Breast epithelium (tissue), 4 donors: ENCODE results near the gene UBR3. TPM values are rescaled to one million over a fixed set of nuclear protein-coding genes. Genes with fewer than 3 reads are reported as not detected.

Source experiments
- DNase-seq, 2 donors: peaks; one replicate each; pipeline ENCODE4 v3.0.0-alpha.2; 2019; ENCODE audit warnings: low spot score in 2 of 2
- H3K27ac ChIP-seq, 2 donors: fragments of 200-600 bp; sonication (generic) in 1 of 2; one replicate each; pipeline ENCODE4 v1.5.1; 2016 to 2019; ENCODE audit warnings: mild to moderate bottlenecking in 1 of 2
- H3K27me3 ChIP-seq, 2 donors: fragments of 200-600 bp; sonication (generic) in 1 of 2; one replicate each; pipeline versions ENCODE4 v1.5.1 to v1.6.0; 2017 to 2019; ENCODE audit warnings: control low read depth in 1 of 2, mild to moderate bottlenecking in 1 of 2
- H3K36me3 ChIP-seq: fragments of 200-600 bp; one replicate; pipeline ENCODE4 v1.5.1; 2019
- H3K4me1 ChIP-seq, 2 donors: fragments of 200-600 bp; sonication (generic); one replicate each; pipeline ENCODE4 v1.5.1; 2016 to 2019; ENCODE audit warnings: control low read depth in 1 of 2
- H3K4me3 ChIP-seq, 3 donors: fragments of 200-600 bp; sonication (generic); 1 replicate in 2 of 3; 2 replicates in 1 of 3; pipeline ENCODE4 v1.5.1; 2016 to 2019; ENCODE audit warnings: mild to moderate bottlenecking in 3 of 3, moderate library complexity in 2 of 3
- H3K9me3 ChIP-seq, 2 donors: fragments of 200-600 bp; sonication (generic) in 1 of 2; one replicate each; pipeline ENCODE4 v1.5.1; 2016 to 2019; ENCODE audit warnings: control low read depth in 1 of 2
- CTCF ChIP-seq, 3 donors: fragments of 450-650 bp; IDR thresholded peaks; one replicate each; pipeline ENCODE4 v1.5.1; 2016 to 2017; ENCODE audit warnings: antibody characterized with exemption in 3 of 3, mild to moderate bottlenecking in 3 of 3, moderate library complexity in 3 of 3
- POLR2A ChIP-seq: fragments of 450-650 bp; IDR thresholded peaks from one replicate; pipeline ENCODE4 v1.6.1; 2016; ENCODE audit warnings: antibody characterized with exemption, mild to moderate bottlenecking, moderate library complexity
- POLR2AphosphoS5 ChIP-seq, 3 donors: sonication (generic); formaldehyde crosslinking; IDR thresholded peaks; one replicate each; pipeline ENCODE4 v1.6.1; 2017; ENCODE audit warnings: antibody characterized with exemption in 3 of 3
- intact Hi-C: fragments of 100-400 bp; cut with DNase I; formaldehyde crosslinking; loops from one replicate; pipeline ENCODE4 v1.15.1; 2023; ENCODE audit warnings: low total_unique reads
- total RNA-seq, 3 donors: library from RNA; depleted of rRNA; stranded (reverse); fragments of >200 nt; gene quantifications; one replicate each; pipeline ENCODE4 v1.1.0, GENCODE V29; 2016

UBR3 gene
- total RNA-seq, 3 donors from 2014 or later, result 75.7 to 110 (median 108) TPM

DNA sequence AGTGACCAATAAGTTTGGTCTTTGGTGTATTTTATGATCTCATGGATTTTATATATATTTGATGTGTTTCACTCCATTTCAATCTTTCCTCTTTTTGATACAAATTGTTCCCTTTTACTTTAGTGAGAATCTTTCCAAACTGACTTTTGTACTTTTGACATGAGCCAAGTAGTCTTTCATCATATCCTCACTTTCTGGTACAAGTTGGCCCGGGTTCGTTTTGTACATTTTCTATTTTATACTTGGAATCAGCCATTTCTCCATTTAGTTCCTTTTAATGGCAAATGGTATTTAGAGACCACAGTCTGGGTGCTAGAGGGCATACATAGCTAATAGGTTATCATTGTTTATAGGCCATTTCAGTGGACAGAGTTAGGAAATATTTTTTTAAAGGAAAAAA is 202.8 kb downstream of the UBR3 start:
- H3K4me3 ChIP-seq, result no peak overlapping the region
- no peaks in the 10 kb centered on the region for H3K4me1 ChIP-seq
- no peak for DNase-seq
- no peaks in the 10 kb centered on the region for H3K36me3 ChIP-seq
- intact Hi-C loops, result no loop called here
- no peak overlapping the region for H3K27ac ChIP-seq
- TF ChIP-seq CTCF (IDR thresholded peaks at IDR 0.05), result no peak
- TF ChIP-seq POLR2A, result no peak
- no peak for TF ChIP-seq POLR2AphosphoS5 (IDR thresholded peaks at IDR 0.05)
- H3K9me3 ChIP-seq, result no peaks in the 10 kb centered on the region
- H3K27me3 ChIP-seq, result no peaks in the 10 kb centered on the region

GRCh38 chr2:170031288-170031687 is 204.0 kb downstream of the UBR3 start:
- DNase-seq, result no peak
- Histone ChIP-seq H3K4me1 (no peaks in the 10 kb centered on the region), H3K4me3 (no peak overlapping the region), H3K27me3 (no peaks in the 10 kb centered on the region), H3K9me3 (no peaks in the 10 kb centered on the region), H3K27ac (no peak overlapping the region), H3K36me3 (no peaks in the 10 kb centered on the region)
- TF ChIP-seq CTCF (IDR thresholded peaks at IDR 0.05) (no peak), POLR2A (no peak), POLR2AphosphoS5 (IDR thresholded peaks at IDR 0.05) (no peak)
- intact Hi-C loops, result no loop called here

GRCh38 chr2:170034596-170034995 is 207.3 kb downstream of the UBR3 start:
- H3K27me3 ChIP-seq, result no peaks in the 10 kb centered on the region
- DNase-seq, result no peak
- intact Hi-C loops, result no loop called here
- no peaks in the 10 kb centered on the region for H3K4me1 ChIP-seq
- H3K27ac ChIP-seq, result no peak overlapping the region
- no peaks in the 10 kb centered on the region for H3K36me3 ChIP-seq
- H3K9me3 ChIP-seq, result no peaks in the 10 kb centered on the region
- TF ChIP-seq CTCF (IDR thresholded peaks at IDR 0.05) (no peak), POLR2A (no peak), POLR2AphosphoS5 (IDR thresholded peaks at IDR 0.05) (no peak)
- no peak overlapping the region for H3K4me3 ChIP-seq

DNA sequence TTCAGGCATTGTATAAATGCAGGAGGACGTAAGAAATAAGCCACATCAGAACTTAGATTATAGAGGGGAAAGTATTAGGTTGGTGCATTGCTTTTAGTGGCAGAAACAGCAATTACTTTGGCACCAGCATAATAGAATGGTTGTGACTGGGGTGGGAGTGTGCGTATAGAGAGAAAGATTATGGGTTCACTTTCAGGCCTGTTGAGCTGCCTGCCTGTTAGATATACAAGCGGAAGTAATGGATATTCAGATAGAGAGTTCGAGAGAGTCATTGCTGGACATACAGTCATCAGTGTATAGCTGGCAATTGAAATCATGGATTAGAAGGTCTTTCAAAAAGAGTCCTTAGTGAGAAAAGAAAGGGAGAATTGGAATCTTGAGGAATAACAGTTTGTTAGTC is 211.5 kb downstream of the UBR3 start:
- TF ChIP-seq POLR2A, result no peak
- TF ChIP-seq CTCF (IDR thresholded peaks at IDR 0.05), result no peak
- no peak for TF ChIP-seq POLR2AphosphoS5 (IDR thresholded peaks at IDR 0.05)
- Histone ChIP-seq H3K27me3 (no peaks in the 10 kb centered on the region), H3K4me1 (no peaks in the 10 kb centered on the region), H3K9me3 (no peaks in the 10 kb centered on the region), H3K27ac (no peak overlapping the region), H3K4me3 (no peak overlapping the region), H3K36me3 (no peaks in the 10 kb centered on the region)
- DNase-seq, result no peak
- intact Hi-C loops, result no loop called here

GRCh38 chr2:170039401-170040172 is 212.3 kb downstream of the UBR3 start:
- H3K27ac ChIP-seq, result no peak overlapping the region
- no peaks in the 10 kb centered on the region for H3K9me3 ChIP-seq
- no peak for DNase-seq
- H3K36me3 ChIP-seq, result no peaks in the 10 kb centered on the region
- H3K27me3 ChIP-seq, result no peaks in the 10 kb centered on the region
- H3K4me1 ChIP-seq, result no peaks in the 10 kb centered on the region
- no peak overlapping the region for H3K4me3 ChIP-seq
- intact Hi-C loops, result no loop called here
- TF ChIP-seq POLR2A, result no peak
- TF ChIP-seq CTCF (IDR thresholded peaks at IDR 0.05), result no peak
- TF ChIP-seq POLR2AphosphoS5 (IDR thresholded peaks at IDR 0.05), result no peak
